Stomach smooth muscle (tissue), 2 donors: ENCODE results near the gene SHMT1.
"Not testable (repeated sequence)": the region's sequence is repeated elsewhere in the genome, so short reads cannot be mapped to it uniquely, and the experiment has no call there.

Source experiments
- H3K27ac ChIP-seq: one replicate; pipeline ENCODE4 v1.7.0; 2013; ENCODE audit warnings: mild to moderate bottlenecking, low read length, inconsistent platforms
- H3K27me3 ChIP-seq, 2 donors: one replicate each; pipeline ENCODE4 v1.7.0; 2013; ENCODE audit warnings: low read length in 2 of 2; ENCODE audit not compliant: insufficient read depth in 2 of 2, control insufficient read depth in 1 of 2
- H3K36me3 ChIP-seq, 2 donors: one replicate each; pipeline ENCODE4 v1.7.0; 2013; ENCODE audit warnings: low read length in 2 of 2; ENCODE audit not compliant: control insufficient read depth in 2 of 2, insufficient read depth in 2 of 2
- H3K4me1 ChIP-seq: one replicate; pipeline ENCODE4 v1.7.0; 2013; ENCODE audit warnings: low read length; ENCODE audit not compliant: control insufficient read depth, insufficient read depth
- H3K4me3 ChIP-seq, 2 donors: one replicate each; pipeline ENCODE4 v1.7.0; 2013; ENCODE audit warnings: low read length in 2 of 2
- H3K9ac ChIP-seq, 2 donors: one replicate each; pipeline ENCODE4 v1.7.0; 2013; ENCODE audit warnings: low read length in 2 of 2, mild to moderate bottlenecking in 1 of 2
- H3K9me3 ChIP-seq, 2 donors: one replicate each; pipeline ENCODE4 v1.7.0; 2013; ENCODE audit warnings: low read length in 2 of 2; ENCODE audit not compliant: control insufficient read depth in 2 of 2
- donor health status: healthy.
- donor health status: Pancreatic carcinoma.

The SHMT1 gene

GRCh38 chr17:18377437-18378204 lies 14.3 kb upstream of the SHMT1 start, which contains the start of gene EVPLL:
Gene EVPLL (plus strand): TSS chr17:18377778. CDS start chr17:18380938, 3,160 bp downstream.
- peaks cover 9 to 12% of the 10 kb centered on the region in 2 donors for H3K27me3 ChIP-seq
- H3K9me3 ChIP-seq: no peaks in the 10 kb centered on the region
- H3K4me1 ChIP-seq: no peaks in the 10 kb centered on the region
- no peaks in the 10 kb centered on the region for H3K36me3 ChIP-seq
- H3K4me3 ChIP-seq: no peak within 1 kb of the TSS
- no peak within 1 kb of the TSS for H3K9ac ChIP-seq
- H3K27ac ChIP-seq: no peak within 1 kb of the TSS

- H3K27me3 ChIP-seq: peaks cover 0 to 2% of the 10 kb centered on the region in 2 donors
- no peaks in the 10 kb centered on the region for H3K4me1 ChIP-seq
- H3K36me3 ChIP-seq: no peaks in the 10 kb centered on the region
- H3K9ac ChIP-seq: no peak overlapping the region
- H3K27ac ChIP-seq: no peak overlapping the region
- H3K4me3 ChIP-seq: no peak overlapping the region
- no peaks in the 10 kb centered on the region for H3K9me3 ChIP-seq
These were observed 10.9 kb upstream of the SHMT1 start for GRCh38 chr17:18374216-18374615.

GRCh38 chr17:18373181-18373580 lies 9.8 kb upstream of the SHMT1 start:
- H3K9ac ChIP-seq, H3K4me3 ChIP-seq, H3K9me3 ChIP-seq, H3K36me3 ChIP-seq, H3K27ac ChIP-seq, H3K27me3 ChIP-seq, H3K4me1 ChIP-seq: not testable (repeated sequence)

- Histone ChIP-seq H3K4me3 (no peak overlapping the region), H3K27ac (no peak overlapping the region), H3K27me3 (peaks cover 0 to 2% of the 10 kb centered on the region in 2 donors), H3K9me3 (no peaks in the 10 kb centered on the region), H3K4me1 (no peaks in the 10 kb centered on the region), H3K36me3 (no peaks in the 10 kb centered on the region), H3K9ac (no peak overlapping the region)
These were observed 8.1 kb upstream of the SHMT1 start for GRCh38 chr17:18371455-18371854.

- Histone ChIP-seq H3K27ac (no peak overlapping the region), H3K4me1 (no peaks in the 10 kb centered on the region), H3K36me3 (no peaks in the 10 kb centered on the region)
These were observed 7.4 kb upstream of the SHMT1 start for GRCh38 chr17:18370761-18371160.

GRCh38 chr17:18368946-18369345 lies 5.6 kb upstream of the SHMT1 start:
- H3K27me3 ChIP-seq: peaks cover 0 to 2% of the 10 kb centered on the region in 2 donors
- no peak overlapping the region for H3K4me3 ChIP-seq
- H3K27ac ChIP-seq: no peak overlapping the region
- no peaks in the 10 kb centered on the region for H3K36me3 ChIP-seq
- H3K9ac ChIP-seq: no peak overlapping the region
- no peaks in the 10 kb centered on the region for H3K4me1 ChIP-seq
- no peaks in the 10 kb centered on the region for H3K9me3 ChIP-seq

More at GRCh38 chr17:18370761-18371160, 7.4 kb upstream of the SHMT1 start:
- Histone ChIP-seq H3K4me3 (no peak overlapping the region), H3K27me3 (peaks cover 0 to 2% of the 10 kb centered on the region in 2 donors), H3K9me3 (no peaks in the 10 kb centered on the region), H3K9ac (no peak overlapping the region)

- Histone ChIP-seq H3K36me3 (no peaks in the 10 kb centered on the region), H3K27ac (no peak overlapping the region), H3K27me3 (no peaks in the 10 kb centered on the region), H3K4me3 (no peak overlapping the region), H3K9ac (no peak overlapping the region), H3K4me1 (peaks cover 7% of the 10 kb centered on the region), H3K9me3 (no peaks in the 10 kb centered on the region)
These were observed 816 bp upstream of the SHMT1 start for GRCh38 chr17:18364166-18364565.

- Histone ChIP-seq H3K9me3 (no peaks in the 10 kb centered on the region), H3K9ac (peak overlapping the region; percentile 29 to 73), H3K27me3 (no peaks in the 10 kb centered on the region), H3K4me3 (peak overlapping the region; percentile 54 to 83), H3K4me1 (peaks cover 7% of the 10 kb centered on the region), H3K27ac (peak overlapping the region; percentile 31), H3K36me3 (no peaks in the 10 kb centered on the region)
These were observed 651 bp downstream of the SHMT1 start for GRCh38 chr17:18362698-18363100.

GRCh38 chr17:18361837-18362697 lies 1.3 kb downstream of the SHMT1 start:
- Histone ChIP-seq H3K27me3 (no peaks in the 10 kb centered on the region), H3K9me3 (no peaks in the 10 kb centered on the region), H3K4me1 (peaks cover 7% of the 10 kb centered on the region), H3K27ac (peak overlapping the region; percentile 31), H3K9ac (no peak overlapping the region), H3K36me3 (no peaks in the 10 kb centered on the region), H3K4me3 (peak overlapping the region in 1 of 2 donors; percentile 83)

GRCh38 chr17:18360518-18360917 lies 2.8 kb downstream of the SHMT1 start:
- Histone ChIP-seq H3K4me3 (no peak overlapping the region), H3K27me3 (no peaks in the 10 kb centered on the region), H3K4me1 (peaks cover 7% of the 10 kb centered on the region), H3K27ac (no peak overlapping the region), H3K9ac (no peak overlapping the region), H3K9me3 (no peaks in the 10 kb centered on the region), H3K36me3 (peaks cover 0 to under 1% of the 10 kb centered on the region in 2 donors)
